A549 (cell line): ENCODE measurements around the gene PCDHB3. TPM values are rescaled to one million over a fixed set of nuclear protein-coding genes. Genes with fewer than 3 reads are reported as not detected.
"Not testable (repeated sequence)": the region's sequence is repeated elsewhere in the genome, so short reads cannot be mapped to it uniquely, and the experiment has no call there.

ENCODE experiments used
- ATAC-seq, 2 experiments: fragments of 200-7000 bp in 1 of 2; fragments of >200 bp in 1 of 2; cut with Nextera tagmentation in 1 of 2; cut with Tn5 transposase in 1 of 2; 3 replicates each; pipeline versions ENCODE4 v1.8.0 to v1.9.1; 2018 to 2020; ENCODE audit warnings: mild to moderate bottlenecking in 1 of 2, moderate library complexity in 1 of 2
- CTCF ChIA-PET: fragments of 300-600 bp; sonication (Branson Sonifier 250); formaldehyde crosslinking; extraction: SDS; loops from one replicate; lab custom pipeline; 2021; ENCODE audit warnings: antibody characterized with exemption, inconsistent platforms; lab: Yijun Ruan, JAX
- POLR2A ChIA-PET: fragments of 350-600 bp; formaldehyde crosslinking; extraction: SDS; loops from one replicate; lab custom pipeline; 2021; ENCODE audit warnings: antibody characterized with exemption, inconsistent platforms; lab: Yijun Ruan, JAX
- DNase-seq, 2 experiments: peaks; one replicate each; pipeline versions ENCODE4 v3.0.0 to v3.0.0-alpha.2; 2011 to 2016; ENCODE audit warnings: low read depth in 1 of 2, low spot score in 1 of 2
- FAIRE-seq: peaks from 2 replicates; lab custom pipeline; 2011; peaks lifted over from hg19 to GRCh38; lab: Jason Lieb, UNC
- H3K27ac ChIP-seq, 2 experiments: fragments of >200 bp; sonication (Bioruptor Twin); formaldehyde crosslinking; 3 replicates each; pipeline ENCODE4 v1.5.1; 2016 to 2017
- H3K4me1 ChIP-seq: fragments of >200 bp; sonication (Bioruptor Twin); formaldehyde crosslinking; 3 replicates; pipeline ENCODE4 v1.6.1; 2016
- H3K4me2 ChIP-seq: fragments of >200 bp; sonication (Bioruptor Twin); formaldehyde crosslinking; 3 replicates; pipeline ENCODE4 v1.6.1; 2016
- H3K4me3 ChIP-seq: fragments of >200 bp; sonication (Bioruptor Twin); formaldehyde crosslinking; 3 replicates; pipeline ENCODE4 v1.5.1; 2016
- H3K9me3 ChIP-seq: fragments of >200 bp; sonication (Bioruptor Twin); formaldehyde crosslinking; 3 replicates; pipeline ENCODE4 v1.6.1; 2016
- BHLHE40 ChIP-seq: IDR thresholded peaks from 2 replicates; pipeline ENCODE4 v1.6.1; 2012; ENCODE audit warnings: low read depth, low read length, inconsistent platforms
- CEBPB ChIP-seq, 2 experiments: fragments of >200 bp in 1 of 2; sonication (Bioruptor Twin) in 1 of 2; formaldehyde crosslinking in 1 of 2; IDR thresholded peaks; 2 replicates each; pipeline ENCODE4 v1.6.1; 2012 to 2016
- CHD2 ChIP-seq: fragments of 150-350 bp; IDR thresholded peaks from 2 replicates; pipeline ENCODE4 v1.6.1; 2014; ENCODE audit warnings: low read length; ENCODE audit not compliant: partially characterized antibody
- EP300 ChIP-seq, 2 experiments: fragments of >200 bp; sonication (Bioruptor Twin); formaldehyde crosslinking; IDR thresholded peaks; 2 replicates in 1 of 2; 3 replicates in 1 of 2; pipeline ENCODE4 v1.6.1; 2016 to 2017
- FOXS1 ChIP-seq: fragments of 250-450 bp; sonication (Bioruptor Pico); IDR thresholded peaks from 2 replicates; pipeline ENCODE4 v1.5.0; 2020; ENCODE audit warnings: mild to moderate bottlenecking, moderate library complexity
- HDAC2 ChIP-seq: fragments of 200-600 bp; sonication (generic); IDR thresholded peaks from 2 replicates; pipeline ENCODE4 v1.6.1; 2016
- HEYL ChIP-seq: fragments of 250-450 bp; sonication (Bioruptor Pico); IDR thresholded peaks from 2 replicates; pipeline ENCODE4 v1.8.0; 2021; ENCODE audit warnings: mild to moderate bottlenecking, moderate library complexity
- HOXB13 ChIP-seq: fragments of 250-450 bp; sonication (Bioruptor Pico); IDR thresholded peaks from 2 replicates; pipeline ENCODE4 v1.5.0; 2020; ENCODE audit warnings: low read depth, mild to moderate bottlenecking, moderate library complexity
- JUNB ChIP-seq: fragments of >200 bp; sonication (Bioruptor Twin); formaldehyde crosslinking; IDR thresholded peaks from 2 replicates; pipeline ENCODE4 v1.6.1; 2016
- KDM1A ChIP-seq: fragments of 200-600 bp; sonication (generic); IDR thresholded peaks from 2 replicates; pipeline ENCODE4 v1.6.1; 2016; ENCODE audit warnings: low read depth, mild to moderate bottlenecking
- KDM5A ChIP-seq: fragments of 200-600 bp; sonication (generic); IDR thresholded peaks from 2 replicates; pipeline ENCODE4 v1.6.1; 2016; ENCODE audit warnings: antibody characterized with exemption, mild to moderate bottlenecking
- MAZ ChIP-seq: fragments of 150-350 bp; IDR thresholded peaks from 2 replicates; pipeline ENCODE4 v1.6.1; 2014; ENCODE audit warnings: antibody characterized with exemption, low read depth, low read length, borderline replicate concordance
- NFE2L2 ChIP-seq: fragments of 150-350 bp; conservative IDR thresholded peaks from 2 replicates; pipeline ENCODE4 v1.6.1; 2014; ENCODE audit warnings: low read length
- PHF8 ChIP-seq: fragments of 200-600 bp; sonication (generic); IDR thresholded peaks from 2 replicates; pipeline ENCODE4 v1.6.1; 2016; ENCODE audit warnings: low read depth, mild to moderate bottlenecking, antibody characterized with exemption, moderate library complexity, borderline replicate concordance
- RAD21 ChIP-seq, 2 experiments: fragments of >200 bp in 1 of 2; sonication (Bioruptor Twin) in 1 of 2; formaldehyde crosslinking in 1 of 2; IDR thresholded peaks in 1 of 2; conservative IDR thresholded peaks in 1 of 2; 2 replicates in 1 of 2; 3 replicates in 1 of 2; pipeline ENCODE4 v1.6.1; 2012 to 2018; ENCODE audit warnings: inconsistent platforms in 1 of 2
- RARB ChIP-seq: fragments of 250-450 bp; sonication (Bioruptor Pico); IDR thresholded peaks from 2 replicates; pipeline ENCODE4 v1.8.0; 2021; ENCODE audit warnings: mild to moderate bottlenecking, moderate library complexity
- RFX5 ChIP-seq: fragments of 450-650 bp; IDR thresholded peaks from 2 replicates; pipeline ENCODE4 v1.7.1; 2014; ENCODE audit warnings: antibody characterized with exemption, mild to moderate bottlenecking, moderate library complexity
- SREBF2 ChIP-seq: fragments of 450-650 bp; IDR thresholded peaks from 2 replicates; pipeline ENCODE4 v1.6.1; 2014; ENCODE audit warnings: mild to moderate bottlenecking, moderate library complexity
- ZSCAN20 ChIP-seq: fragments of 250-450 bp; sonication (Bioruptor Pico); IDR thresholded peaks from 2 replicates; pipeline ENCODE4 v1.8.0; 2022; ENCODE audit warnings: mild to moderate bottlenecking, moderate library complexity
- WGBS: methylation state at CpG from one replicate; pipeline ENCODE4 v1.1.6; 2017; ENCODE audit errors: missing lambda C conversion rate; 5-methylcytosine and 5-hydroxymethylcytosine counted together
- polyA plus RNA-seq, 4 experiments: library from polyadenylated mRNA; depleted of rRNA in 3 of 4; stranded (reverse); fragments of >200 nt; fragmentation: RNase III in 1 of 4; extraction: RNeasy Plus Mini Kit Qiagen cat#74134 plus additional on column Dnase treatment in 1 of 4; gene quantifications; 2 replicates in 3 of 4; 3 replicates in 1 of 4; pipeline ENCODE4 v1.2.3, GENCODE V29; 2011 to 2017
- TF ChIP-seq, protein P1 (sequence below): fragments of 150-350 bp; IDR thresholded peaks from 2 replicates; pipeline ENCODE4 v1.6.1; 2014; ENCODE audit warnings: low read depth, mild to moderate bottlenecking, low read length
- TF ChIP-seq, protein P2 (sequence below): fragments of 250-450 bp; sonication (Bioruptor Pico); IDR thresholded peaks from 2 replicates; pipeline ENCODE4 v1.5.0; 2020; ENCODE audit warnings: low read depth, mild to moderate bottlenecking, moderate library complexity
- TF ChIP-seq, protein P3 (sequence below): fragments of >200 bp; sonication (Bioruptor Twin); formaldehyde crosslinking; IDR thresholded peaks from 3 replicates; pipeline ENCODE4 v1.5.1; 2016

Gene PCDHB3
- polyA plus RNA-seq, 2 of the 4 experiments (the other 2 are of a cell fraction): 0.06 to 0.10 TPM

DNA sequence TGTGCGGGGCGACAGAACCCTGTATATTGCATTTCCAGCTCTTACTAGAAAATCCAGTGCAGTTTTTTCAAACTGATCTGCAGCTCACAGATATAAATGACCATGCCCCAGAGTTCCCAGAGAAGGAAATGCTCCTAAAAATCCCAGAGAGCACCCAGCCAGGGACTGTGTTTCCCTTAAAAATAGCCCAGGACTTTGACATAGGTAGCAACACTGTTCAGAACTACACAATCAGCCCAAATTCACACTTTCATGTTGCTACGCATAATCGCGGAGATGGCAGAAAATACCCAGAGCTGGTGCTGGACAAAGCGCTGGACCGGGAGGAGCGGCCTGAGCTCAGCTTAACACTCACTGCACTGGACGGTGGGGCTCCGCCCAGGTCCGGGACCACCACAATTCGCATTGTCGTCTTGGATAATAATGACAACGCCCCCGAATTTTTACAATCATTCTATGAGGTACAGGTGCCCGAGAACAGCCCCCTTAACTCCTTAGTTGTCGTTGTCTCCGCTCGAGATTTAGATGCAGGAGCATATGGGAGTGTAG, 35.5 kb downstream of the PCDHB3 start:
- TF ChIP-seq BHLHE40: no peak
- no peak for TF ChIP-seq PHF8
- TF ChIP-seq HOXB13 (CRISPR knock-in tag): no peak
- no peak for TF ChIP-seq FOXS1 (CRISPR knock-in tag)
- TF ChIP-seq CEBPB (IDR thresholded peaks at IDR 0.05): no peak
- TF ChIP-seq RARB (CRISPR knock-in tag): no peak
- no peak for TF ChIP-seq MAZ
- TF ChIP-seq RFX5: no peak
- no peak for TF ChIP-seq KDM1A
- TF ChIP-seq, protein P1, sequence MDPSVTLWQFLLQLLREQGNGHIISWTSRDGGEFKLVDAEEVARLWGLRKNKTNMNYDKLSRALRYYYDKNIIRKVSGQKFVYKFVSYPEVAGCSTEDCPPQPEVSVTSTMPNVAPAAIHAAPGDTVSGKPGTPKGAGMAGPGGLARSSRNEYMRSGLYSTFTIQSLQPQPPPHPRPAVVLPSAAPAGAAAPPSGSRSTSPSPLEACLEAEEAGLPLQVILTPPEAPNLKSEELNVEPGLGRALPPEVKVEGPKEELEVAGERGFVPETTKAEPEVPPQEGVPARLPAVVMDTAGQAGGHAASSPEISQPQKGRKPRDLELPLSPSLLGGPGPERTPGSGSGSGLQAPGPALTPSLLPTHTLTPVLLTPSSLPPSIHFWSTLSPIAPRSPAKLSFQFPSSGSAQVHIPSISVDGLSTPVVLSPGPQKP: no peak
- TF ChIP-seq CHD2: no peak
- TF ChIP-seq SREBF2: no peak
- TF ChIP-seq NFE2L2: no peak
- no peak for TF ChIP-seq RAD21 (conservative IDR thresholded peaks at IDR 0.05 in 1 of 2, IDR thresholded peaks at IDR 0.05 in 1 of 2)
- no peak for TF ChIP-seq JUNB
- TF ChIP-seq, protein P2, sequence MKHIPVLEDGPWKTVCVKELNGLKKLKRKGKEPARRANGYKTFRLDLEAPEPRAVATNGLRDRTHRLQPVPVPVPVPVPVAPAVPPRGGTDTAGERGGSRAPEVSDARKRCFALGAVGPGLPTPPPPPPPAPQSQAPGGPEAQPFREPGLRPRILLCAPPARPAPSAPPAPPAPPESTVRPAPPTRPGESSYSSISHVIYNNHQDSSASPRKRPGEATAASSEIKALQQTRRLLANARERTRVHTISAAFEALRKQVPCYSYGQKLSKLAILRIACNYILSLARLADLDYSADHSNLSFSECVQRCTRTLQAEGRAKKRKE: no peak
- no peak for TF ChIP-seq HEYL (CRISPR knock-in tag)
- TF ChIP-seq KDM5A: no peak
- TF ChIP-seq ZSCAN20 (CRISPR knock-in tag): no peak
- no peak for TF ChIP-seq HDAC2
- ATAC-seq: peak in 1 of 2 experiments; percentile 19; a peak in 1 of 6 replicates
- ChIA-PET CTCF (interaction anchor here (1.1 to 2.0 kb wide), 10 partner anchors 8 to 388 kb away, joined by 3 to 6 read pairs (median 4); partner anchors contain the start of genes PCDHB2 and PCDHB6), POLR2A (interaction anchor here (0.9 kb wide), 1 partner anchor 185 kb away, joined by 3 read pairs; the partner anchor contains the start of gene TAF7)
- FAIRE-seq: no peak
- H3K9me3 ChIP-seq: peaks cover 28% of the 10 kb centered on the region
- H3K27ac ChIP-seq: no peak overlapping the region
- H3K4me2 ChIP-seq: peak overlapping the region; percentile 31
- 72% methylated on average over 19 of the region's 19 CpGs for WGBS
- no peaks in the 10 kb centered on the region for H3K4me1 ChIP-seq
- peak overlapping the region; percentile 37 for H3K4me3 ChIP-seq
- DNase-seq: no peak

DNA sequence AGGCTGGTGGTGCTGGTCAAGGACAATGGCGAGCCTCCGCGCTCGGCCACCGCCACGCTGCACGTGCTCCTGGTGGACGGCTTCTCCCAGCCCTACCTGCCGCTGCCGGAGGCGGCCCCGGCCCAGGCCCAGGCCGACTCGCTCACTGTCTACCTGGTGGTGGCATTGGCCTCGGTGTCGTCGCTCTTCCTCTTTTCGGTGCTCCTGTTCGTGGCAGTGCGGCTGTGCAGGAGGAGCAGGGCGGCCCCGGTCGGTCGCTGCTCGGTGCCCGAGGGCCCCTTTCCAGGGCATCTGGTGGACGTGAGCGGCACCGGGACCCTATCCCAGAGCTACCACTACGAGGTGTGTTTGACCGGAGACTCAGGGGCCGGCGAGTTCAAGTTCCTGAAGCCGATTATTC, 37.1 kb downstream of the PCDHB3 start:
- H3K4me2 ChIP-seq, FAIRE-seq, POLR2A ChIA-PET, H3K4me1 ChIP-seq, ATAC-seq, H3K4me3 ChIP-seq, DNase-seq, CTCF ChIA-PET, H3K27ac ChIP-seq: not testable (repeated sequence)
- H3K9me3 ChIP-seq: peaks cover 23% of the 10 kb centered on the region
- WGBS: 71% methylated on average over 26 of the region's 34 CpGs

DNA sequence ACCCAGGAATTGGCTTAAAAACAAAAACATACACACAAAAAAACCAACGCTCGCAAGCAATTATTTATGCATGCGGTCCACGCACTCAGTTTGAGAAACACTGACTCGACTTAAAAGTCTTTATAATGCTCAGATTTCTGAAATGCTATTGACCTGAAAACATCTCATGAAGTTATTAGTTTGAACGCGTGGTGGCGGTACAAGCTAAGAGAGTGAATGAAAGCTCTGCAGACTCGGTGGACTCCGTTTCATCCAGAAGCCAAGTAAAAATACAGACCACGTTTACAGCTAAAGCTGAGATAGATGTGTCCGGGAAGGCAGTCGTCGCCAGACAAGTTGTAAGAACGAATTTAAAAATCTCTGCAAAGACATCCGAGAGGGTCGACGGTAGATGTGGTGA, 49.5 kb downstream of the PCDHB3 start, which contains the start of gene PCDHB6:
Gene PCDHB6 (plus strand): TSS at position 246 of the 400 bp plus-strand sequence. CDS start 201 bp downstream, outside the sequence.
- no peak for FAIRE-seq
- H3K27ac ChIP-seq: no peak within 1 kb of the TSS
- peak within 1 kb of the TSS; percentile 78 for H3K4me2 ChIP-seq
- peaks cover 6% of the 10 kb centered on the region; the same call in 2 of the 3 replicates for H3K9me3 ChIP-seq
- CTCF ChIA-PET: interaction anchor here (0.6 to 1.8 kb wide), 21 partner anchors 9 to 1206 kb away, joined by 3 to 8 read pairs (median 3); partner anchors contain the start of genes PCDHB12, PCDHB2, PCDHB5 and PCDHB8
- POLR2A ChIA-PET: no interaction called here
- 20% methylated on average over 18 of the region's 18 CpGs for WGBS
- no peaks in the 10 kb centered on the region for H3K4me1 ChIP-seq
- H3K4me3 ChIP-seq: peak within 1 kb of the TSS; percentile 42
- peak; percentile 45 to 56 for DNase-seq
- ATAC-seq: peak; percentile 78 to 91
- TF ChIP-seq EP300 (IDR thresholded peaks at IDR 0.05): no peak
- peak in 1 of 2 experiments; percentile 44; a peak in 3 of 5 replicates for TF ChIP-seq RAD21 (conservative IDR thresholded peaks at IDR 0.05 in 1 of 2, IDR thresholded peaks at IDR 0.05 in 1 of 2)
- TF ChIP-seq, protein P3, sequence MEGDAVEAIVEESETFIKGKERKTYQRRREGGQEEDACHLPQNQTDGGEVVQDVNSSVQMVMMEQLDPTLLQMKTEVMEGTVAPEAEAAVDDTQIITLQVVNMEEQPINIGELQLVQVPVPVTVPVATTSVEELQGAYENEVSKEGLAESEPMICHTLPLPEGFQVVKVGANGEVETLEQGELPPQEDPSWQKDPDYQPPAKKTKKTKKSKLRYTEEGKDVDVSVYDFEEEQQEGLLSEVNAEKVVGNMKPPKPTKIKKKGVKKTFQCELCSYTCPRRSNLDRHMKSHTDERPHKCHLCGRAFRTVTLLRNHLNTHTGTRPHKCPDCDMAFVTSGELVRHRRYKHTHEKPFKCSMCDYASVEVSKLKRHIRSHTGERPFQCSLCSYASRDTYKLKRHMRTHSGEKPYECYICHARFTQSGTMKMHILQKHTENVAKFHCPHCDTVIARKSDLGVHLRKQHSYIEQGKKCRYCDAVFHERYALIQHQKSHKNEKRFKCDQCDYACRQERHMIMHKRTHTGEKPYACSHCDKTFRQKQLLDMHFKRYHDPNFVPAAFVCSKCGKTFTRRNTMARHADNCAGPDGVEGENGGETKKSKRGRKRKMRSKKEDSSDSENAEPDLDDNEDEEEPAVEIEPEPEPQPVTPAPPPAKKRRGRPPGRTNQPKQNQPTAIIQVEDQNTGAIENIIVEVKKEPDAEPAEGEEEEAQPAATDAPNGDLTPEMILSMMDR: peak; percentile 41
